ENCODE results near the gene PMS2. TPM values are rescaled to one million over a fixed set of nuclear protein-coding genes. Genes with fewer than 3 reads are reported as not detected.
A peak's percentile ranks its signal among the peaks of the same experiment; 100 is the strongest.
"Not testable (repeated sequence)": the region's sequence is repeated elsewhere in the genome, so short reads cannot be mapped to it uniquely, and the experiment has no call there.

Gene PMS2
- total RNA-seq, 1 donor = 10.2 TPM

DNA sequence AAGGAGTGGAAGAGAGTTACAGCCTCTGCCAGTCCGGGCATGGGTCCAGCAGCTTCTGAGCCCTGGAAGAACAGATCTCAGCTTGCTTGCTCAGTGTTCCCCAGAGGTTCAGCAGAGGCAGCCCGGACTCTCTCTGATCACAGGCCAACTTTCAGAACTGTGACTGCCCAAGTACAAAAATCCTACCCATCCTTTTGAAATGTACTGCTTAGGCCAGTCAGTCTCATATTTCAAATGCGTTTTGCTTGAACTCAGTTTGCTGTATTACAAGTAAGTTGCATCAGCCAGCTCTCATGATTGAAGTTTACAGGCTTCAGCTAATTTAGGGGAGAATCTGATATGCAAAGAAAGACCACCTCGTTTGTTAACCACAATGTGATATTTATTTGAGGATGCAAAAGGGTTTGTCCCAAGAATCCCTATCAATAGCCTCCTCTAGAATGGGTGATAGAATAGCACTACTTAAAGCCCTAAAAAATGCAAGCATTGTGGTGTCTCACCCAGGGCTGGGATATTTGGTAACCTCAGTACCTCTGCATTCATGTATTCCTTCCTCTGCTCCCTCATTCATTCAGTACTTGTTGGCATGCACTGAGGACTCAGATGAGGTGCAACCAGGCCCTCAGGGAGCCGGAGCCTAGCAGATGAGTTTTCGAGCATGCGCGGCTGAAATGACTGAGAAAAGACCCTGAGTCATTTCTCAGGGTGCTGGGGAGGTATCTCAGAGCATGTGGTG, 7.2 kb upstream of the PMS2 start:
- no peak for DNase-seq (ENCODE audit: low read depth in 2 of 3, low spot score in 2 of 3)

DNA sequence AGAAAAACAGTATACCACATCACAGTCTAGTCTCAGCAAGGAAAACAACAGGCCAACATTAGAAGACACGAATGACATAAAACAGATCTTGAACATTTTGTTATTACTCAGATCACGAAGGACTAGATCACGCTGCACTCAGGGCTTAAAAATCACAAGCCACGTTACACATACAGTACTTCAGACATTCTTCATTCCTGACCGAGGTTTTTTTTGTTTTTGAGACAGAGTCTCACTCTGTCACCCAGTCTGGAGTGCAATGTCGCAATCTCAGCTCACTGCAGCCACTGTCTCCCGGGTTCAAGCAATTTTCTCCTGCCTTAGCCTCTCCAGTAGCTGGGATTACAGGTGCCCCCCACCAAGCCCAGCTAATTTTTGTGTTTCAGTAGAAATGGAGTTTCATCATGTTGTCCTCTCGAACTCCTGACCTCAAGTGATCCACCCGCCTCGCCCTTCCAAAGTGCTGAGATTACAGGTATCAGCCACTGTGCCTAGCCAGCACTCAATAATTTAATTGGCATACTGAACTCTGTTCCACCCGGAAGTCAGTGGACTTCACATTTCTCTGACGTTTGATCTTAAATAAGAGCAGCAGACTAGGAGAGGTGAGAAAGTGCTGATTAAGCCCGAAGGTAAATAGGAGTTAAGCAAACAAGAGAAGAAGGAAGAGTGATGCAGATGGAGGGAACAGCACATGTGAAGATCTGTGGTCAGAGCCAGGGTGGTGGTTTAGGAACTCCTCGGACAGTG, 3.7 kb upstream of the PMS2 start:
- no peak for DNase-seq (ENCODE audit: low read depth in 2 of 3, low spot score in 2 of 3)

DNA sequence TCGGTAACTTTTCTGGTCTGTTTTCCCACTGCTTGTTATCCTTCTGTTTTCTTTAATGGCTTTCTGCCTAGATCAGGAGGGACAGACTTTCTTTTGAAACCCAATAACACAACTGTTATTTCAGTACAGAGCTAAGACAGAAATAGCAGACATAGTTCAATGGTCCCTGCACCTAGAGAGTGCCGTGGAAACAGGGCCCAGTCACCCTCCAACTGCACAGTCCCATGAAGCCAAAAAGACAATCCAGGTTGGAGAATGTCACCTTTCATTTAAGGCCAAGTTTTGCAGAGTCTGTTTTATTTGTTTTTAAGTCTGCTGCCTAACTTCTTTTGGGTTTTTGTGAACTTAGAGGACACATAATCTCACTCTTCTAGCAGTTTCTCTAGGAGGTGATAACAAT, 2.7 kb upstream of the PMS2 start:
- no peak for DNase-seq (ENCODE audit: low read depth in 2 of 3, low spot score in 2 of 3)

DNA sequence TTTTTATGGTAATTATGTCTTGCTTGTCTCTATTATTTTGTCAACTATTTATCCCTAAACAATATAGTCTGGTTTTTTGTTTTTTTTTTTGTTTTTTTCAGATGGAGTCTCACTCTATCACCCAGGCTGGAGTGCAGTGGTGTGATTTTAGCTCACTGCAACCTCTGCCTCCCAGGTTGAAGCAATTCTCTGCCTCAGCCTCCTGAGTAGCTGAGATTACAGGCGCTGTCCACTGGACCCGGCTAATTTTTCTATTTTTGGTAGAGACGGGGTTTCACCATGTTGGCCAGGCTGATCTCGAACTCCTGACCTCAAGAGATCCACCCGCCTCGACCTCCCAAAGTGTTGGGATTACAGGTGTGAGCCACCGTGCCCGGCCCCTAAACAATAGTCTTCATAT, 1.5 kb upstream of the PMS2 start:
- not testable (repeated sequence) for DNase-seq (ENCODE audit: low read depth in 2 of 3, low spot score in 2 of 3)

DNA sequence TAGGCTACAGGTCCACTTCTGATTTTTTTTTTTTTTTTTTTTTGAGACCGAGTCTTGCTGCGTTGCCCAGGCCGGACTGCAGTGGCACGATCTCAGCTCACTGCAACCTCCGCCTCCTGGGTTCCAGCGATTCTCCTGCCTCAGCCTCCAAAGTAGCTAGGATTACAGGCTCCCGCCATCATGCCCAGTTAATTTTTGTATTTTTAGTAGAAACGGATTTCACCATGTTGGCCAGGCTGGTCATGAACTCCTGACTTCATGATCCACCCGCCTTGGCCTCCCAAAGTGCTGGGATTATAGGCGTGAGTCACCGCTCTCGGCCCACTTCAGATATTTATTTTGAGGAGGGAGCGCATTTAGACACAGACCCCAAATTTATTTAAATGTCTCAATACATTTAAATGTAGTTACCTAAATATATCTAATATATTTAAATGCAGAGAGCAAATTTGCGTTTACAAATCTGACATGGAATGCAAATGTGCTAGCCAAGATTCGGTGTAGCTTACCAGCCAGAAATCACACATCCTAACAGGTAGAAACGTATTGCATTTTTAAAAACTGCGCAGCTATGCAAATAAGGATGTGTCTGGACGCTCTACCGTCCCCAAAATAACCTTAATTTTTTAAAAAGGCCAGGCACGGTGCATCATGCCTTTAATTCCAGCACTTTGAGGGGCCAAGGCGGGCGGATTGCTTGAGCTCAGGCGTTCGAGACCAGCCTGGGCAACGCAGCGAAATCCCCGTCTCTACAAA, 836 bp downstream of the PMS2 start:
- not testable (repeated sequence) for DNase-seq (ENCODE audit: low read depth in 2 of 3, low spot score in 2 of 3)

DNA sequence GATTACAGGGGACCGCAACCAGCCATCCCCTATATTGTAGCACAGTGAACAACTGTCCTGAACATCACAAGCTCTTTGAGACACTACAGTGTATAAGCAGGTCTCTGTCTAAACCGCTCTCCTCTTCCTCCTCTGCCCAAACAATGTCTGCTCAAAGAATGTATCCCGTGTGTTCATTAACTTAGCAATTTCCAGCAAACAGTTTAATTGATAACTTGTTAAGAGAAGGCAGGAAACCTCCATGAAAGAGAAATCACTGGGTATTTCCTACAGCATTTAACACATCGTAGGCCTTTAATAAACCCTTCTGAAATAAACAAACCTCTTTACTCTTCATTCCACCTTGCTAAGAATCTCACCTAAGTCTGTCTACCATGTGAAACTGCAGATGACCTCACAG, 1.5 kb downstream of the PMS2 start:
- no peak for DNase-seq (ENCODE audit: low read depth in 2 of 3, low spot score in 2 of 3)

DNA sequence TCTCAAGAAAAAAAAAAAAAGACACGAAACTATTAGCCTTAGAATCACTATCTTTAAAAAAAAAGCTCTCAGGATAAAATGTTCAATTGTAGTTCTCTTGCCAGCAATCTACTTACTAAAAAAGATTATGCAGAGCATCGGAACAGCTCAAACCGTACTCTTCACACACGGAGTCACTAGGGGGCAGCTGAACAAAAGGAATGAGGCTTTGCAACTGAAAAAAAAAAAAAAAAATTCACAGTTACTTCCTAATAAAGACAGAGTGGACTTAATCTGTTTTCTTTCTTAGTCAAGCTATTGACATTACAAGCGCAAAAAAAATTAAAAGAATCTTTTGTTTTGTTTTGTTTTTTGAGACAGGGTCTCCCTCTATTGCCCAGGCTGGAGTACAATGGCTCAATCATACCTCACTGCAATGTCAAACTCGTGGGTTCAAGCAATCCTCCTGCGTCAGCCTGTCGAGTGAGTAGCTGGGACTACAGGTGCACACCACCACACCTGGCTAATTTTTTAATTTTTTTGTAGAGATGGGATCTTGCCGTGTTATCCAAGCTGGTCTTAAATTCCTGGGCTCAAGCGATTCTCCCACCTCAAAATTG, 11.5 kb downstream of the PMS2 start:
- peak; percentile 24 to 89 (median 68) for DNase-seq (ENCODE audit: low read depth in 2 of 3, low spot score in 2 of 3)

DNA sequence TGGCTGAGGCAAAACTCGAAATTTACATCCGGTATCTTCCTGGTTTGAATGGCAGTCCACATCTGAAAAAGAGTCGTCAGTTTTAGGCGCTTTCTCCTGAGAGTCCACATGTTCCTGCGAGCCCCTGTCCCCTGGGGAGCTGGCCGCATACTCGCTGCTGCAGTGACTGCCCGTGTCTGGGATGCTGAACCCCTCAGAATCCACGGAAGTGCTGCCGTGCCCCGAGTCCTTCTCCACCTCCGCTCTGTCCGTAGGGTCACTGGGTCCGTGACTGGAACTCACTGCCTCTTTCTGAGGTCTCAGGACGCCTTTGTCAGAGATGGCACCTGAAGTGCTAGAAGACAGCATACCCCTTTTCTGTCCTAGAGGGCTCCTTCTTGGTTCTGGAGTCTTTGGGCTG, 21.8 kb downstream of the PMS2 start:
- not testable (repeated sequence) for DNase-seq (ENCODE audit: low read depth in 2 of 3, low spot score in 2 of 3)

DNA sequence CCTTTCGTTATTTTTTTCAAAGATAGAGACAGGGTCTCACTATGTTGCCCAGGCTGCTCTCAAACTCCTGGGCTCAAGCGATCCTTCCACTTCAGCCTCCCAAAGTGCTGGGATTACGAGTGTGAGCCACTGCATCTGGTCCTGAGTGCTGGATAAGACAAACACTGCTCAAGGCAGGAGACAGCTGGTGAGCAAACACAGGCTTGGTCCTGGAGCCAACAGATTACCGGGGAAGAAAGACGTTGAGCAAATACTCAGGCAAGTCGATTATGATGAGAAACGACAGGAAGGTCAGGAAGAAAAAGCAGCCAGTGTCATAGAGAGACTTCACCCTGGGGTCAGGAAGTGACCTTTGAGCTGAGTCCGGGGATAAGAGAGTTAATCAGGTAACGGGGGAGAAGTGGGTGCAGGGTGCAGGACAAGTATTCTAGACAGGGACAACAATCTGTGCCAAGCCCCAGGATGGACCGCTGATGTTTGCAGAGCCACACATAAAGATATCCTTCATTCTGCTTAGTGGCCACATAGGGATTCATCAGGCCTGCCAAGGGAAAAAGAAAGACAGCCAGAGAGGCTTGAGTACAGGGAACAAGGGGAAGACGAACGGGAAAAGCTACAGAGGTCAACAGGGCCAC, 29.1 kb downstream of the PMS2 start:
- DNase-seq (ENCODE audit: low read depth in 2 of 3, low spot score in 2 of 3) = not testable (repeated sequence)

DNA sequence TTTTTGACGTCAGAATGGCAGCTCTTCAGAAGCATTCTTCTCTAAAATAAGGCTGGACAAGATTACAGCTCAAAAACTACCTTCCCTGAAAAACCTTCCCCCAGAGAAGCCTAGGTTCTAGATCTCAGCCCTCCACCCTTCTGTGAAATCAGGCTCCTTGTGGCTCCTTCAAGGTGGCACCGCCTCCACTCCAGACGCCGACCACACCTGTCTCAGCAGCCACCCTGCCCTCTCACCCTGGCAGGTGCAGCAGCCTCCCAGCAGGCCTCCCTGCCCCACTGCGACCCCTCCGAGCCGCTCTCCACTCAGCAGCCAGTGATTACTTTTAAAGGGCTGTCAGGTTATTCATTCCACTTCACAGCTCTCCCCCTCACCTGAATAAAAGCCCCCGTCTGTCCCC, 35.3 kb downstream of the PMS2 start:
- not testable (repeated sequence) for DNase-seq (ENCODE audit: low read depth in 2 of 3, low spot score in 2 of 3)

DNA sequence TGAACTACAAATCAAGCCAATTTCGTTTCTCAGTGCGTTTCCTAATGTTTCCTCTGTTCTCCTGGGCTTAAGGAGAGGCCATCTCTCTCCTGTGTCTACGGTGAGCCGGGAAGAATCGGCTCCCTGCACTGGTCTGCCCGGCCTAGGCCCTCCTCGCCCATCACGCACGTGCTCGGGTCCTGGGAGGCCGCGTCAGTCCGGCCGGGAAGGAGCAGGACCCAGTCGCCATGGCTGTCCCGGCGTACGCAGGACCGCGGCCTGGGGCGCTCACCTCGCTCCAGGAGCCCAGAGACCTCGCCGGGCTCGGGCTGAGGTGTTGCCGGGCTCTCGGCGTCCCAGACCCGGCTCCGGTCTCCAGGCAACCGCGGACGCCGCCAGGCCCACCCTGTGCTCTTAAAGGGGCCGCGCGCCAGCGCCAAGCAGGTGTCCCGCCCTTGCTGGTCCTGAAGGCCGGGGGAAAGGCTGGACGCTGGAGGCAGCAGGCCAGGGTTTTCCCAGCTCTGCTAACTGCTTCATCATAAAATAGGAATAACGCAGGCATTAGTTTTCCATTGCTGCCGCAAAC, 38.4 kb downstream of the PMS2 start, which contains the start of gene RSPH10B:
Gene RSPH10B (minus strand): TSS at position 343 of the 565 bp plus-strand sequence. CDS start 3,573 bp downstream, outside the sequence.
- not testable (repeated sequence) for DNase-seq (ENCODE audit: low read depth in 2 of 3, low spot score in 2 of 3)

DNA sequence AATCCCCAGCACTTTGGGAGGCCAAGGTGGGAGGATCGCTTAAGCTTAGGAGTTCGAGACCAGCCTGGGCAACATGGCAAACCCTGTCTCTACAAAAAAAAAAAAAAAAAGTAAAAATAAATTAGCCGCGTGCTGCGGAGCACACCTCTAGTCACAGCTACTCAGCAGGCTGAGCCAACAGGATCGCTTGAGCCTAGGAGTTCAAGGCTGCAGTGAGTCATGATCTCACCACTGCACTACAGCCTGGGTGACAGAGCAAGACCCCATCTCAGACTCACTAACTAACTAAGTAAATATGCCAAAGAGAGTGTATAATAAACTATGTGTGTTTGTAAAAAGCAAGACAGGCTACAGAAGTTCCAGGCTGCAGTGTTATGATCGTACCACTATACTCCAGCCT, 45.0 kb downstream of the PMS2 start:
- not testable (repeated sequence) for DNase-seq (ENCODE audit: low read depth in 2 of 3, low spot score in 2 of 3)

DNA sequence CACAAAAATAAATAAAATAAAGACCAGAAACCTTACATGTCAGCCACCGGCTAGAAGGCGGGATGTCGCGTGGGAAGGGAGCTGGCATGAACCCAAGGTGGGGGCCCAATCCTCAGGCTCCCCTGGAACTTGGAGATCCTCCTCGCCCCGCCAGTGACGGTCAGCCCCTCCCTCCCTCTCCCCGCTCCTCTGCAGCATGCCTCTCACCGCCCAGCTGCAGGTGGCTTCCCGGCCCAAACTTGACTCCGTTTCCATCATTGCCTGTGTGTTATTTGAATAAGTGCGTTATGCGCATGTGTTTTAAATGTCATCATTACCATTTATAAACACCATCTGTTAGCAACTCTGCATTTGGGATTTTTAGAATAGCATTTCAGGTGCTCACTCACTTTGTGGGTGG, 45.6 kb downstream of the PMS2 start:
- not testable (repeated sequence) for DNase-seq (ENCODE audit: low read depth in 2 of 3, low spot score in 2 of 3)

DNA sequence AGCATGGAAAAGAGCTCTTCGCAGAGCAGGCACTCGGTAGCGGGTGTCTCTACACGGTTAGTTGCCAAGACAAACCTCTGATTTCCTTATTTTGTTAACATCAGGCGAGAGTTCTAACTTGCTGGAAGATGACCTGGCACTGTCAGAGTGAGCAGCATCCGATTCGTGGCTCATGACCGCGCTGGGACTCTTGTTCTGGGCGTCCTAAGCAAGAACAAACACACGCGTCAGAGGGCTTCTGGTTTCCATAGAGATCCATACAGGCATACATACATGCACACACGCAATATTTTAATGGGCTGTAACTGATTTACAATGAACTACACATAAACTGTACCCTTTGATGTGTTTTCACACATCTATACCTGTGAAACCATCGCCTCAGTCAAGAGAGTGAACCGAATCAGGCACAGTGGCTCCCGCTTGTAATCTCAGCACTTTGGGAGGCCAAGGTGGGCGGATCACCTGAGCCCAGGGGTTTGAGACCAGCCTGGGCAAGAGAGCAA, 73.9 kb downstream of the PMS2 start:
- DNase-seq (ENCODE audit: low read depth in 2 of 3, low spot score in 2 of 3) = not testable (repeated sequence)

DNA sequence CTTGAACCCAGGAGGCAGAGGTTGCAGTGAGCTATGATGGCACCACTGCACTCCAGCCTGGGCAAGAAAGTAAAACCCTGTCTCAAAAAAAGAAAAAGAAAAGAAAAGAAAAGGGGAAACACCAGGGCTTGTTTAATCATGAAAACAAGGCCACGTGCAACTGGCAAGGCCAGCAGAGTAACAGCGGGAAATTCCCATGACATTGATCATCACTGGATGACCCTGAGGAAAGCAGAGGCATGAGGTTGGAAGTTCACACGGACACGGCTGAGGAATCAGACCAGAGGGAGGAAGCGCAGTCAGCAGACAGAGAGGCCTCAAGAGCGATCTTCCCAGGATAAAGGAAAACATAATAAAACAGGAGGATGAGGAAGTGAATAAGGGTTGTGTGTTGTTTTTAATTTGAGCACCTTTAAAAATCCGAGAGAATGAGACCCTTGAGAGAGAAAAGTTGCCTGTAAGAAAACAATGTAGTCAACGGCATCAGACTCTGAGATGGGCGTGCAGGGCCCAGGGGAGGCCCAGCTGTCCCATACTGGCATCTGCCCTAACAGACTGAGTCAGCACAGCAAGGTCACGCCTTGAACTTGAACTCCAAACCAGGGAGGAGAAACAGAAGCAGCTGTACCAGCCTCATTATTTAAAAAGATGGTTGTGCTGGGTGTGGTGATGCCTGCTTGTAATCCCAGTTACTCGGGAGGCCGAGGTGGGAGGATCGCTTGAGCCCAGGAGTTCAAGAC, 76.8 kb downstream of the PMS2 start:
- not testable (repeated sequence) for DNase-seq (ENCODE audit: low read depth in 2 of 3, low spot score in 2 of 3)

DNA sequence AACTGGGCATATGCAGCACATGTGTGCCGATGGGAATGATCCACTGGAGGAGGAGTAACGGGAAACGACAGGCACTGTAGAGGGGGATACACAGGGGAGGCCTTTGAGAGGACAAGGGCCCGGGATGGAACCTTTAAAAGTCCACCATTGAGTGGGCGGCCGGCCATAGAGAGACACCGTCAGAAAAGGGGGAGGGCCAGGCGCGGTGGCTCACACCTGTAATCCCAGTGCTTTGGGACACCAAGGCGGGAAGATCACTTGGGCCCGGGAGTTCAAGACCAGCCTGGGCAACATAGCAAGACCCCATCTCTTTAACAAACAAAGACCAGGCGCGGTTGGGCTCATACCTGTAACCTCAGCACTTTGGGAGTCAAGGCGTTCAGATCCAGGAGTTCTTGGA, 77.6 kb downstream of the PMS2 start:
- DNase-seq (ENCODE audit: low read depth in 2 of 3, low spot score in 2 of 3) = not testable (repeated sequence)

DNA sequence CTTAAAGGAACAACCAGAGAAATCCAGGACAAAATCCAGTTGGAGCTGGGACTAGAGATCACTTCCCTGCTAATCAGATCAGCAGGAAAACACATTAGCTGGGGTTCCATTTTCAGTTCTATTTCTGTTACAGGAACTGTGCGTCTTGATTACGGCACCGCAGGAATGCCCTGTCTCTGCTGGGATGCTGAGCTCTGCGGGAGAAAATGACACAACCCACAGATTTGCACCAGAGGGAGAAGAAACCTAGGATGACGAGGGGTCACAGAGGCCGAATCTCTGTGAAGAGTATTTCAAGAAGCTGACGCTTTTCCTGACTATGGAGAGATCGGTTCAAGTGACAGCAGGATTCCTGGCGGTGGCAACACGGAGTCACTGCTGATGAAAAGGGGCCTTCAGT, 78.6 kb downstream of the PMS2 start:
- not testable (repeated sequence) for DNase-seq (ENCODE audit: low read depth in 2 of 3, low spot score in 2 of 3)

DNA sequence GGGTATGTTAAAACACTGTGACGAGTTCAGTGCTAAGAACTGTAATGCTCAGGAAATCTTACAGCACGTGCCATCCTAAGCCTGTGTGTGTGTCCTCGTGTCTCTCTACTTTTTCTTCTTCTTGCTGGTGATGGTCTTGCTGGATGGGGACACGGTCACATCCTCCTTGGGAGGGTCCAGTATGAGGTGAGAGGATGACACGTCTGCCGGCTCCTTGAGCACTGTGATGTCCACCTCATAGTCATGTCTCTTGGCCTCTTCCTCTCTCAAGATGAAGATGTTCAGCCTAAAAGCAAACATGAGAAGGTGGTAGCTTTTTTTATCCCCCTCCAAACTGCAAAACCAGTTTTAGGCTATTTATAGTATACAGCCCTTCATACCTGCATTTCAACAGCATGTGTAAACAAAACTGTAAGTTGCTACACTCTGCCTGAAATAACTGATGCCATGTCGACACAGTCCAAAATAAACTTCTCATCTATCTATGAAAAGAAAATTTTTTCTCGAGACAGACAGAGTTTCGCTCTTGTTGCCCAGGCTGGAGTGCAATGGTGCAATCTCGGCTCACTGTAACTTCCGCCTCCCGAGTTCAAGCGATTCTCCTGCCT, 82.5 kb downstream of the PMS2 start:
- DNase-seq (ENCODE audit: low read depth in 2 of 3, low spot score in 2 of 3) = not testable (repeated sequence)

DNA sequence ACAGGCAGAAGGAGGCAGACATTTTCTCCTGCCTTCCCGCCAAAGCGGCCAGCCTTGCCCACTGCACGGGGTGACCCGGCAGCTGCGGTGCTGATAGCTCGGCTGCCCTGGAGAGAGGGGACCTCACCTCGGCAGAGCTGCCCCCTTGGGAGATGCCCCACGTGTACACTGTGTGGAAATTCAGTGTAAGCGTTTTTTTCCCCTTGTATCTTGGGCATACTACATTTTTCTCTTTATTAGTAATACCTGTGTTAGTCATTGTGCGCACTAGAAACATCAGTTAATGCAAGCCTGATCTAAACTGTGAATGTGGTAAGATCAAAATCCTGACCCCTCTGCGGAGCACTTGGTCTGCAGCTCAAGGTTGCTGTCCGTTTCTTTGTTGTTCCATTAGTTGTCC, 84.2 kb downstream of the PMS2 start:
- not testable (repeated sequence) for DNase-seq (ENCODE audit: low read depth in 2 of 3, low spot score in 2 of 3)
